K562 (cell line): ENCODE data around the gene POLR2C. TPM values are rescaled to one million over a fixed set of nuclear protein-coding genes. Genes with fewer than 3 reads are reported as not detected.

Experiments
- ATAC-seq: fragments of 200-7000 bp; cut with Tn5 transposase; 3 replicates; pipeline ENCODE4 v1.9.1; 2020; ENCODE audit warnings: moderate library complexity
- BruUV-seq: library from RNA; stranded (reverse); fragments of 400-500 nt; replicated peaks from 2 replicates; lab custom pipeline; 2021; lab: Mats Ljungman, UMichigan
- CTCF ChIA-PET: fragments of 300-600 bp; formaldehyde crosslinking; extraction: SDS; loops from one replicate; lab custom pipeline; 2021; ENCODE audit warnings: low intra/inter-chr PET ratio; lab: Yijun Ruan, JAX
- POLR2A ChIA-PET: fragments of 300-600, 350-650 bp; sonication (Branson Sonifier 250); formaldehyde crosslinking; extraction: SDS; loops from one replicate; lab custom pipeline; 2021; ENCODE audit warnings: antibody characterized with exemption, inconsistent platforms; lab: Yijun Ruan, JAX
- DNase-seq, 4 experiments: peaks; one replicate each; pipeline versions ENCODE4 v3.0.0 to v3.0.0-alpha.2; 2011 to 2018; ENCODE audit warnings: low spot score in 3 of 4, mixed read lengths in 3 of 4; ENCODE audit errors: extremely low read depth in 1 of 4
- FAIRE-seq: peaks from 2 replicates; lab custom pipeline; 2011; peaks lifted over from hg19 to GRCh38; lab: Jason Lieb, UNC
- H2AFZ ChIP-seq: 2 replicates; pipeline ENCODE4 v1.6.0; 2011; ENCODE audit warnings: low read depth, low read length, control low read depth, inconsistent platforms
- H3K27ac ChIP-seq: fragments of 200-600 bp; 3 replicates; pipeline ENCODE4 v1.8.0; 2011; ENCODE audit warnings: low read depth, mild to moderate bottlenecking, control low read depth, inconsistent platforms, low read length, moderate library complexity, mixed read lengths; ENCODE audit errors: extremely low read depth
- H3K27me3 ChIP-seq, 2 experiments: fragments of 300-600 bp in 1 of 2; 2 replicates in 1 of 2; 3 replicates in 1 of 2; pipeline versions ENCODE4 v1.6.0 to v1.8.0; 2011; ENCODE audit warnings: inconsistent platforms in 2 of 2, low read length in 2 of 2, mild to moderate bottlenecking in 1 of 2, mixed read lengths in 1 of 2, moderate library complexity in 1 of 2; ENCODE audit not compliant: control insufficient read depth in 2 of 2, insufficient read depth in 2 of 2
- H3K36me3 ChIP-seq: fragments of 300-600 bp; 3 replicates; pipeline ENCODE4 v1.8.0; 2011; ENCODE audit warnings: mild to moderate bottlenecking, low read length, inconsistent platforms; ENCODE audit not compliant: control insufficient read depth, insufficient read depth
- H3K4me1 ChIP-seq, 2 experiments: fragments of 200-600 bp in 1 of 2; replicated peaks in 1 of 2; 2 replicates in 1 of 2; 3 replicates in 1 of 2; pipeline versions ENCODE4 v1.5.1 to v1.8.0; 2011; ENCODE audit warnings: inconsistent platforms in 2 of 2, low read length in 2 of 2, mild to moderate bottlenecking in 1 of 2, mixed read lengths in 1 of 2, moderate library complexity in 1 of 2; ENCODE audit not compliant: control insufficient read depth in 2 of 2, insufficient read depth in 2 of 2
- H3K4me2 ChIP-seq: 2 replicates; pipeline ENCODE4 v1.6.1; 2011; ENCODE audit warnings: low read length, control low read depth, inconsistent platforms, mixed read lengths; ENCODE audit not compliant: insufficient read depth
- H3K4me3 ChIP-seq: fragments of 200-600 bp; sonication (generic), shearing (Covaris generic); 2 replicates; pipeline ENCODE4 v1.5.1; 2016; ENCODE audit warnings: control low read depth, inconsistent platforms
- H3K79me2 ChIP-seq: fragments of 200-600 bp; 3 replicates; pipeline ENCODE4 v1.8.0; 2011; ENCODE audit warnings: low read length, inconsistent platforms; ENCODE audit not compliant: control insufficient read depth, insufficient read depth
- H3K9ac ChIP-seq, 2 experiments: 2 replicates each; pipeline versions ENCODE4 v1.6.0 to v1.6.1; 2011; ENCODE audit warnings: low read depth in 2 of 2, low read length in 2 of 2, control low read depth in 1 of 2, inconsistent platforms in 1 of 2, mild to moderate bottlenecking in 1 of 2, mixed read lengths in 1 of 2; ENCODE audit not compliant: insufficient read depth in 1 of 2
- H3K9me1 ChIP-seq: one replicate; pipeline ENCODE4 v1.6.0; 2011; ENCODE audit warnings: inconsistent platforms, mild to moderate bottlenecking, low read length, moderate library complexity; ENCODE audit not compliant: control insufficient read depth, insufficient read depth
- H3K9me3 ChIP-seq: replicated peaks from 2 replicates; pipeline ENCODE4 v1.5.1; 2011; ENCODE audit warnings: low read depth, low read length, inconsistent platforms; ENCODE audit not compliant: control insufficient read depth, insufficient read depth
- H4K20me1 ChIP-seq: replicated peaks from 2 replicates; pipeline ENCODE4 v1.6.1; 2011; ENCODE audit warnings: low read length, inconsistent platforms, mixed read lengths; ENCODE audit not compliant: control insufficient read depth, insufficient read depth
- ZFP36 ChIP-seq: fragments of 150-350 bp; IDR thresholded peaks from 2 replicates; pipeline ENCODE4 v1.6.1; 2018; ENCODE audit warnings: low read length, low read depth; ENCODE audit not compliant: partially characterized antibody
- WGBS: fragments of 100-300 bp; shearing (Covaris generic); methylation state at CpG from one replicate; pipeline ENCODE4 v1.1.6; 2016; ENCODE audit warnings: low coverage, mixed read lengths; ENCODE audit not compliant: insufficient coverage; ENCODE audit errors: missing lambda C conversion rate; 5-methylcytosine and 5-hydroxymethylcytosine counted together
- in situ Hi-C: fragments of 300-500 bp; cut with MboI; formaldehyde crosslinking; loops from 4 replicates; pipeline ENCODE4 v1.15.0; 2018; ENCODE audit warnings: inconsistent platforms, mixed read lengths
- intact Hi-C: fragments of 100-400 bp; cut with micrococcal nuclease; formaldehyde crosslinking; loops from 2 replicates; pipeline ENCODE4 v1.14.2; 2022
- polyA plus RNA-seq, 8 experiments: library from polyadenylated mRNA; depleted of rRNA in 4 of 8; stranded (reverse) in 5 of 8; unstranded in 3 of 8; fragments of >200 nt; fragmentation: Nextera tagmentation in 2 of 8; fragmentation: Illumina TruSeq in 1 of 8; extraction: Ambion mirVana in 2 of 8; extraction: Trizol in 1 of 8; gene quantifications; 2 replicates each; pipeline versions ENCODE4 v1.2.1 to v1.2.3, GENCODE V29; 2011 to 2014; ENCODE audit warnings: inconsistent platforms in 1 of 8, missing spikeins in 1 of 8
- total RNA-seq, 7 experiments: library from RNA; depleted of rRNA in 6 of 7; stranded (reverse); fragments of >200 nt in 6 of 7; fragmentation: Illumina TruSeq in 2 of 7; extraction: Trizol in 2 of 7; gene quantifications; 2 replicates each; pipeline versions ENCODE4 v1.2.1 to v1.2.3, GENCODE V29; 2011 to 2021; ENCODE audit warnings: low replicate concordance in 1 of 7
- TF ChIP-seq, protein P1 (sequence below): fragments of 250-450 bp; sonication (Bioruptor Pico); IDR thresholded peaks from 2 replicates; pipeline ENCODE4 v1.8.0; 2021; ENCODE audit warnings: moderate library complexity, mild to moderate bottlenecking, inconsistent platforms

Gene POLR2C
- total and polyA plus RNA-seq, 9 of the 15 experiments (the other 6 are each of a cell fraction or from before 2014, with no cell fraction given): 70.3 to 163 (median 92.3) TPM

GRCh38 chr16:57509231-57509923 lies 46.9 kb downstream of the POLR2C start:
- H3K9me3 ChIP-seq: no peaks in the 10 kb centered on the region
- DNase-seq (no peak), FAIRE-seq (no peak), ATAC-seq (peak; percentile 41; the same call in 1 of the 3 replicates)
- H3K27me3 ChIP-seq: peaks cover 0 to 18% of the 10 kb centered on the region in 2 experiments; a peak in 3 of 5 replicates
- 26% methylated on average over 12 of the region's 12 CpGs for WGBS
- no TSS peak for BruUV-seq
- peaks cover 0 to 4% of the 10 kb centered on the region in 2 experiments; a peak in 3 of 5 replicates for H3K4me1 ChIP-seq
- no peaks in the 10 kb centered on the region for H3K9me1 ChIP-seq
- intact Hi-C loops: no loop called here
- H3K79me2 ChIP-seq: no peaks in the 10 kb centered on the region
- H3K36me3 ChIP-seq: no peaks in the 10 kb centered on the region
- H2AFZ ChIP-seq: peak overlapping the region; percentile 33; the same call in 1 of the 2 replicates
- no peak overlapping the region for H3K4me2 ChIP-seq
- peak; percentile 63 for TF ChIP-seq ZFP36
- TF ChIP-seq, protein P1, sequence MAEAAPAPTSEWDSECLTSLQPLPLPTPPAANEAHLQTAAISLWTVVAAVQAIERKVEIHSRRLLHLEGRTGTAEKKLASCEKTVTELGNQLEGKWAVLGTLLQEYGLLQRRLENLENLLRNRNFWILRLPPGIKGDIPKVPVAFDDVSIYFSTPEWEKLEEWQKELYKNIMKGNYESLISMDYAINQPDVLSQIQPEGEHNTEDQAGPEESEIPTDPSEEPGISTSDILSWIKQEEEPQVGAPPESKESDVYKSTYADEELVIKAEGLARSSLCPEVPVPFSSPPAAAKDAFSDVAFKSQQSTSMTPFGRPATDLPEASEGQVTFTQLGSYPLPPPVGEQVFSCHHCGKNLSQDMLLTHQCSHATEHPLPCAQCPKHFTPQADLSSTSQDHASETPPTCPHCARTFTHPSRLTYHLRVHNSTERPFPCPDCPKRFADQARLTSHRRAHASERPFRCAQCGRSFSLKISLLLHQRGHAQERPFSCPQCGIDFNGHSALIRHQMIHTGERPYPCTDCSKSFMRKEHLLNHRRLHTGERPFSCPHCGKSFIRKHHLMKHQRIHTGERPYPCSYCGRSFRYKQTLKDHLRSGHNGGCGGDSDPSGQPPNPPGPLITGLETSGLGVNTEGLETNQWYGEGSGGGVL (CRISPR knock-in tag): no peak
- POLR2A ChIA-PET: interaction anchor here (0.7 to 1.7 kb wide), 2 partner anchors 45 to 63 kb away, joined by 3 to 4 read pairs; no protein-coding TSS in a partner anchor
- H3K4me3 ChIP-seq: no peak overlapping the region
- H3K9ac ChIP-seq: peak overlapping the region in 1 of 2 experiments; percentile 79; a peak in 1 of 4 replicates
- 0 out of 2 replicates have a peak, but pooled peaks cover 3% of the 10 kb centered on the region for H4K20me1 ChIP-seq
- CTCF ChIA-PET: no interaction called here
- in situ Hi-C loops: no loop called here
- no peak overlapping the region for H3K27ac ChIP-seq
